ENCODE data around the gene C16orf89. TPM values are rescaled to one million over a fixed set of nuclear protein-coding genes. Genes with fewer than 3 reads are reported as not detected.

The C16orf89 gene
- total RNA-seq, 2 experiments from 2014 or later: not detected

- CTCF ChIA-PET: interaction anchor here (1.7 kb wide), 1 partner anchor 12 kb away, joined by 4 read pairs; no protein-coding TSS in a partner anchor
- POLR2A ChIA-PET: interaction anchor here (2.3 kb wide), 1 partner anchor 10 kb away, joined by 8 read pairs; the partner anchor contains the start of gene NAGPA
Measured at GRCh38 chr16:5044011-5044540, 21.7 kb downstream of the C16orf89 start.

GRCh38 chr16:5042574-5043171, 23.1 kb downstream of the C16orf89 start:
- Mint-ChIP-seq H3K27ac (no peak overlapping the region), H3K4me3 (no peak overlapping the region), H3K27me3 (peaks cover 2% of the 10 kb centered on the region), H3K9me3 (no peaks in the 10 kb centered on the region), H3K36me3 (ENCODE audit: low read depth) (no peaks in the 10 kb centered on the region), H3K4me1 (no peaks in the 10 kb centered on the region)
- CTCF ChIA-PET: interaction anchor here (1.7 kb wide), 1 partner anchor 13 kb away, joined by 4 read pairs; no protein-coding TSS in a partner anchor
- no peak for DNase-seq
- POLR2A ChIA-PET: no interaction called here

More at GRCh38 chr16:5044011-5044540, 21.7 kb downstream of the C16orf89 start:
- peaks cover 3% of the 10 kb centered on the region for H3K27me3 Mint-ChIP-seq
- H3K36me3 Mint-ChIP-seq (ENCODE audit: low read depth): no peaks in the 10 kb centered on the region
- no peak overlapping the region for H3K27ac Mint-ChIP-seq
- no peaks in the 10 kb centered on the region for H3K9me3 Mint-ChIP-seq
- H3K4me3 Mint-ChIP-seq: no peak overlapping the region
- H3K4me1 Mint-ChIP-seq: no peaks in the 10 kb centered on the region
- no peak for DNase-seq

- no peak overlapping the region for H3K4me3 Mint-ChIP-seq
- DNase-seq: no peak
- no peaks in the 10 kb centered on the region for H3K36me3 Mint-ChIP-seq (ENCODE audit: low read depth)
- no peaks in the 10 kb centered on the region for H3K4me1 Mint-ChIP-seq
- POLR2A ChIA-PET: no interaction called here
- no peaks in the 10 kb centered on the region for H3K9me3 Mint-ChIP-seq
- peaks cover 2% of the 10 kb centered on the region for H3K27me3 Mint-ChIP-seq
- H3K27ac Mint-ChIP-seq: no peak overlapping the region
- CTCF ChIA-PET: no interaction called here
Measured at GRCh38 chr16:5041600-5042133, 24.1 kb downstream of the C16orf89 start.

GRCh38 chr16:5040451-5040850, 25.3 kb downstream of the C16orf89 start:
- peaks cover 2% of the 10 kb centered on the region for H3K27me3 Mint-ChIP-seq
- POLR2A ChIA-PET: no interaction called here
- CTCF ChIA-PET: interaction anchor here (0.7 kb wide), 1 partner anchor 515 kb away, joined by 3 read pairs; no protein-coding TSS in a partner anchor
- H3K27ac Mint-ChIP-seq: no peak overlapping the region
- DNase-seq: no peak
- peaks cover 2% of the 10 kb centered on the region for H3K4me1 Mint-ChIP-seq
- H3K4me3 Mint-ChIP-seq: no peak overlapping the region
- no peaks in the 10 kb centered on the region for H3K9me3 Mint-ChIP-seq
- H3K36me3 Mint-ChIP-seq (ENCODE audit: low read depth): no peaks in the 10 kb centered on the region

- peaks cover 19% of the 10 kb centered on the region for H3K4me1 Mint-ChIP-seq
- H3K27ac Mint-ChIP-seq: no peak overlapping the region
- no peaks in the 10 kb centered on the region for H3K36me3 Mint-ChIP-seq (ENCODE audit: low read depth)
- POLR2A ChIA-PET: no interaction called here
- DNase-seq: no peak
- H3K4me3 Mint-ChIP-seq: no peak overlapping the region
- CTCF ChIA-PET: no interaction called here
- H3K9me3 Mint-ChIP-seq: no peaks in the 10 kb centered on the region
- H3K27me3 Mint-ChIP-seq: peaks cover 2% of the 10 kb centered on the region
Measured at GRCh38 chr16:5036228-5037156, 29.3 kb downstream of the C16orf89 start.

GRCh38 chr16:5035909-5036227, 29.9 kb downstream of the C16orf89 start:
- no peak for DNase-seq
- ChIA-PET POLR2A (no interaction called here), CTCF (no interaction called here)
- Mint-ChIP-seq H3K4me1 (peaks cover 19% of the 10 kb centered on the region), H3K36me3 (ENCODE audit: low read depth) (no peaks in the 10 kb centered on the region), H3K27ac (no peak overlapping the region), H3K9me3 (no peaks in the 10 kb centered on the region), H3K27me3 (no peaks in the 10 kb centered on the region), H3K4me3 (no peak overlapping the region)

- POLR2A ChIA-PET: interaction anchor here (0.6 to 3.9 kb wide), 9 partner anchors 11 to 341 kb away, joined by 3 to 23 read pairs (median 5); partner anchors contain the start of genes ALG1, ANKS3, DNAAF8 and GLYR1
- Mint-ChIP-seq H3K4me3 (peak overlapping the region; percentile 83), H3K27ac (peak overlapping the region; percentile 64), H3K27me3 (no peaks in the 10 kb centered on the region), H3K36me3 (ENCODE audit: low read depth) (no peaks in the 10 kb centered on the region), H3K9me3 (no peaks in the 10 kb centered on the region), H3K4me1 (peaks cover 19% of the 10 kb centered on the region)
- CTCF ChIA-PET: no interaction called here
- DNase-seq: no peak
Measured at GRCh38 chr16:5034167-5034523, 31.6 kb downstream of the C16orf89 start.

GRCh38 chr16:5033256-5034166, 32.2 kb downstream of the C16orf89 start, which contains the start of gene NAGPA:
Gene NAGPA (minus strand): TSS chr16:5033935. CDS start chr16:5033914, 21 bp downstream.
- peak within 1 kb of the TSS; percentile 83 for H3K4me3 Mint-ChIP-seq
- ChIA-PET CTCF (interaction anchor here (0.9 kb wide), 1 partner anchor 51 kb away, joined by 3 read pairs; no protein-coding TSS in a partner anchor), POLR2A (interaction anchor here (0.6 to 3.9 kb wide), 9 partner anchors 12 to 341 kb away, joined by 3 to 23 read pairs (median 5); partner anchors contain the start of genes ALG1, ANKS3, DNAAF8 and GLYR1)
- peaks cover 19% of the 10 kb centered on the region for H3K4me1 Mint-ChIP-seq
- H3K36me3 Mint-ChIP-seq (ENCODE audit: low read depth): no peaks in the 10 kb centered on the region
- no peaks in the 10 kb centered on the region for H3K9me3 Mint-ChIP-seq
- peak within 1 kb of the TSS; percentile 64 for H3K27ac Mint-ChIP-seq
- no peaks in the 10 kb centered on the region for H3K27me3 Mint-ChIP-seq
- DNase-seq: peak; percentile 89

- no peak overlapping the region for H3K27ac Mint-ChIP-seq
- H3K4me1 Mint-ChIP-seq: peaks cover 19% of the 10 kb centered on the region
- CTCF ChIA-PET: interaction anchor here (0.8 to 0.9 kb wide), 2 partner anchors 8 to 52 kb away, joined by 3 read pairs; no protein-coding TSS in a partner anchor
- H3K27me3 Mint-ChIP-seq: no peaks in the 10 kb centered on the region
- no peaks in the 10 kb centered on the region for H3K9me3 Mint-ChIP-seq
- peak overlapping the region; percentile 83 for H3K4me3 Mint-ChIP-seq
- H3K36me3 Mint-ChIP-seq (ENCODE audit: low read depth): no peaks in the 10 kb centered on the region
- DNase-seq: no peak
- POLR2A ChIA-PET: interaction anchor here (3.9 kb wide), 1 partner anchor 39 kb away, joined by 23 read pairs; the partner anchor contains the start of gene ALG1
Measured at GRCh38 chr16:5032748-5033167, 33.0 kb downstream of the C16orf89 start.

GRCh38 chr16:5031601-5032000, 34.2 kb downstream of the C16orf89 start:
- Mint-ChIP-seq H3K27me3 (no peaks in the 10 kb centered on the region), H3K4me3 (peak overlapping the region; percentile 30), H3K36me3 (ENCODE audit: low read depth) (no peaks in the 10 kb centered on the region), H3K27ac (no peak overlapping the region), H3K4me1 (peaks cover 19% of the 10 kb centered on the region), H3K9me3 (no peaks in the 10 kb centered on the region)
- POLR2A ChIA-PET: interaction anchor here (3.9 kb wide), 1 partner anchor 40 kb away, joined by 23 read pairs; the partner anchor contains the start of gene ALG1
- CTCF ChIA-PET: no interaction called here
- no peak for DNase-seq

- no peaks in the 10 kb centered on the region for H3K9me3 Mint-ChIP-seq
- no peak overlapping the region for H3K4me3 Mint-ChIP-seq
- no peaks in the 10 kb centered on the region for H3K27me3 Mint-ChIP-seq
- ChIA-PET POLR2A (no interaction called here), CTCF (no interaction called here)
- no peak for DNase-seq
- H3K36me3 Mint-ChIP-seq (ENCODE audit: low read depth): no peaks in the 10 kb centered on the region
- H3K4me1 Mint-ChIP-seq: peaks cover 18% of the 10 kb centered on the region
- no peak overlapping the region for H3K27ac Mint-ChIP-seq
Measured at GRCh38 chr16:5030251-5030870, 35.4 kb downstream of the C16orf89 start.

All from activated CD4-positive, alpha-beta memory T cell treated with anti-CD3 and anti-CD28 coated beads, Interleukin-2, amount 10 ng/mL, durations not matched to agents 7 days and 5 days (primary cell).